HepG2 (cell line): ENCODE data around the gene NTSR2. TPM values are rescaled to one million over a fixed set of nuclear protein-coding genes. Genes with fewer than 3 reads are reported as not detected.

Experiments
- ATAC-seq: fragments of 200-7000 bp; cut with Tn5 transposase; 3 replicates; pipeline ENCODE4 v1.9.1; 2020; ENCODE audit warnings: mild to moderate bottlenecking, moderate library complexity
- BruUV-seq: library from RNA; stranded (reverse); fragments of 400-500 nt; replicated peaks from 2 replicates; lab custom pipeline; 2021; lab: Mats Ljungman, UMichigan
- CTCF ChIA-PET: fragments of 300-600 bp; formaldehyde crosslinking; extraction: SDS; loops from one replicate; lab custom pipeline; 2021; ENCODE audit warnings: low total read pairs, inconsistent platforms, low intra/inter-chr PET ratio; lab: Yijun Ruan, JAX
- POLR2A ChIA-PET: fragments of 350-600 bp; sonication (Branson Sonifier 250); formaldehyde crosslinking; loops from one replicate; lab custom pipeline; 2020; ENCODE audit warnings: antibody characterized with exemption, inconsistent platforms; lab: Yijun Ruan, JAX
- DNase-seq: peaks from one replicate; pipeline ENCODE4 v3.0.0-alpha.2; 2015; ENCODE audit warnings: low spot score
- FAIRE-seq: peaks from 3 replicates; lab custom pipeline; 2011; peaks lifted over from hg19 to GRCh38; lab: Jason Lieb, UNC
- H2AFZ ChIP-seq: one replicate; pipeline ENCODE4 v1.6.1; 2011; ENCODE audit warnings: low read length, inconsistent platforms
- H3K27ac ChIP-seq: fragments of 300-600 bp; 3 replicates; pipeline ENCODE4 v1.8.0; 2011; ENCODE audit warnings: mixed run types, mild to moderate bottlenecking, mixed read lengths, low read length, inconsistent platforms; ENCODE audit not compliant: insufficient read depth; ENCODE audit errors: extremely low read length
- H3K27me3 ChIP-seq, 2 experiments: fragments of 200-600 bp in 1 of 2; 2 replicates in 1 of 2; 3 replicates in 1 of 2; pipeline versions ENCODE4 v1.6.0 to v1.8.0; 2011; ENCODE audit warnings: low read length in 2 of 2, mild to moderate bottlenecking in 2 of 2, moderate library complexity in 2 of 2, inconsistent platforms in 1 of 2; ENCODE audit not compliant: insufficient read depth in 2 of 2, control insufficient read depth in 1 of 2
- H3K36me3 ChIP-seq, 2 experiments: fragments of 200-600 bp in 1 of 2; replicated peaks in 1 of 2; 2 replicates in 1 of 2; 3 replicates in 1 of 2; pipeline versions ENCODE4 v1.5.1 to v1.8.0; 2011; ENCODE audit warnings: low read length in 2 of 2, inconsistent platforms in 1 of 2; ENCODE audit not compliant: insufficient read depth in 2 of 2, control insufficient read depth in 1 of 2
- H3K4me1 ChIP-seq: 2 replicates; pipeline ENCODE4 v1.5.1; 2012; ENCODE audit warnings: low read length, inconsistent platforms; ENCODE audit not compliant: insufficient read depth
- H3K4me2 ChIP-seq: 2 replicates; pipeline ENCODE4 v1.6.0; 2011; ENCODE audit warnings: low read depth, low read length, inconsistent platforms
- H3K4me3 ChIP-seq, 3 experiments: fragments of 200-600 bp in 1 of 3; sonication (generic), shearing (Covaris generic) in 1 of 3; replicated peaks in 1 of 3; 2 replicates each; pipeline ENCODE4 v1.5.1; 2011 to 2016; ENCODE audit warnings: low read length in 3 of 3, inconsistent platforms in 2 of 3, low read depth in 2 of 3, mild to moderate bottlenecking in 2 of 3, control low read depth in 1 of 3, mixed read lengths in 1 of 3; ENCODE audit not compliant: insufficient read depth in 1 of 3
- H3K79me2 ChIP-seq: one replicate; pipeline ENCODE4 v1.6.1; 2011; ENCODE audit warnings: low read length, inconsistent platforms; ENCODE audit not compliant: insufficient read depth
- H3K9ac ChIP-seq: 2 replicates; pipeline ENCODE4 v1.6.0; 2011; ENCODE audit warnings: mild to moderate bottlenecking, low read depth, low read length, inconsistent platforms; ENCODE audit not compliant: insufficient read depth
- H3K9me3 ChIP-seq: 2 replicates; pipeline ENCODE4 v1.5.1; 2012; ENCODE audit warnings: mild to moderate bottlenecking, low read length
- H4K20me1 ChIP-seq: 2 replicates; pipeline ENCODE4 v1.6.0; 2011; ENCODE audit warnings: inconsistent platforms, mild to moderate bottlenecking, low read length, moderate library complexity; ENCODE audit not compliant: insufficient read depth
- HIVEP1 ChIP-seq: sonication (generic); formaldehyde crosslinking; IDR thresholded peaks from 2 replicates; pipeline ENCODE4 v1.4.0; 2020; ENCODE audit warnings: mild to moderate bottlenecking, missing genetic modification reagents
- HNF4G ChIP-seq, 2 experiments: sonication (generic) in 1 of 2; formaldehyde crosslinking in 1 of 2; IDR thresholded peaks; 2 replicates each; pipeline versions ENCODE4 v1.4.0 to v1.6.1; 2011 to 2020; ENCODE audit warnings: borderline replicate concordance in 2 of 2, low read depth in 2 of 2, mild to moderate bottlenecking in 2 of 2, low read length in 1 of 2, missing genetic modification reagents in 1 of 2, moderate library complexity in 1 of 2
- KLF6 ChIP-seq: IDR thresholded peaks from 2 replicates; pipeline ENCODE4 v1.8.0; 2016; ENCODE audit warnings: missing biosample characterization, missing genetic modification reagents
- PAWR ChIP-seq: sonication (generic); formaldehyde crosslinking; IDR thresholded peaks from 2 replicates; pipeline ENCODE4 v1.4.0; 2020; ENCODE audit warnings: missing genetic modification reagents, mild to moderate bottlenecking, borderline replicate concordance
- POLR2A ChIP-seq, 2 experiments: IDR thresholded peaks; 2 replicates each; pipeline ENCODE4 v1.6.1; 2011; ENCODE audit warnings: low read depth in 2 of 2, low read length in 2 of 2, mild to moderate bottlenecking in 1 of 2, moderate library complexity in 1 of 2; ENCODE audit not compliant: insufficient read depth in 1 of 2
- RBAK ChIP-seq: sonication (generic); formaldehyde crosslinking; IDR thresholded peaks from 2 replicates; pipeline ENCODE4 v1.5.1; 2020; ENCODE audit warnings: mild to moderate bottlenecking, missing genetic modification reagents
- TCF7L2 ChIP-seq: IDR thresholded peaks from 2 replicates; pipeline ENCODE4 v1.6.1; 2011; ENCODE audit warnings: mild to moderate bottlenecking, low read depth, low read length, moderate library complexity
- ZNF253 ChIP-seq: sonication (generic); formaldehyde crosslinking; IDR thresholded peaks from 2 replicates; pipeline ENCODE4 v1.8.0; 2022; ENCODE audit warnings: mild to moderate bottlenecking, missing genetic modification reagents, borderline replicate concordance
- ZNF460 ChIP-seq: sonication (generic); formaldehyde crosslinking; IDR thresholded peaks from 2 replicates; pipeline ENCODE4 v1.5.1; 2020; ENCODE audit warnings: missing genetic modification reagents, mild to moderate bottlenecking, borderline replicate concordance
- ZSCAN9 ChIP-seq: IDR thresholded peaks from 2 replicates; pipeline ENCODE4 v1.6.1; 2016; ENCODE audit warnings: borderline replicate concordance
- WGBS: methylation state at CpG from one replicate; pipeline ENCODE4 v1.1.6; 2017; ENCODE audit warnings: low lambda C conversion rate; 5-methylcytosine and 5-hydroxymethylcytosine counted together
- in situ Hi-C: cut with HindIII; loops from 2 replicates; pipeline ENCODE4 v1.10.0; 2017; ENCODE audit warnings: low pct_unique_long_range_greater_than_20kb; ENCODE audit not compliant: extremely low pct_ligation_motif_present
- intact Hi-C: fragments of 100-400 bp; cut with micrococcal nuclease; formaldehyde crosslinking; loops from one replicate; pipeline ENCODE4 v1.10.0; 2022; ENCODE audit not compliant: unreplicated experiment
- polyA plus RNA-seq, 8 experiments: library from polyadenylated mRNA; depleted of rRNA in 3 of 8; stranded (reverse) in 7 of 8; unstranded in 1 of 8; fragments of >200 nt; fragmentation: Illumina TruSeq in 4 of 8; extraction: Trizol in 4 of 8; gene quantifications; 2 replicates each; pipeline versions ENCODE4 v1.2.1 to v1.2.3, GENCODE V29; 2011 to 2016; ENCODE audit warnings: low read depth in 4 of 8, missing spikeins in 1 of 8, mixed read lengths in 1 of 8; ENCODE audit not compliant: insufficient read depth in 1 of 8
- total RNA-seq, 5 experiments: library from RNA; depleted of rRNA; stranded (reverse); fragments of >200 nt; fragmentation: Illumina TruSeq; extraction: Trizol; gene quantifications; 2 replicates each; pipeline ENCODE4 v1.2.3, GENCODE V29; 2016; ENCODE audit warnings: low read depth in 1 of 5
- TF ChIP-seq, protein P1 (sequence below), 2 experiments: IDR thresholded peaks; 2 replicates each; pipeline ENCODE4 v1.6.1; 2011 to 2012; ENCODE audit warnings: low read length in 2 of 2, borderline replicate concordance in 1 of 2, low read depth in 1 of 2, mild to moderate bottlenecking in 1 of 2, moderate library complexity in 1 of 2
- TF ChIP-seq, protein P2 (sequence below): IDR thresholded peaks from 2 replicates; pipeline ENCODE4 v1.6.1; 2016; ENCODE audit warnings: low read depth, missing genetic modification reagents, missing compliant biosample characterization

NTSR2 gene
- total and polyA plus RNA-seq, 2 of the 13 experiments (the other 11 are each of a cell fraction or from before 2014, with no cell fraction given), result not detected

DNA sequence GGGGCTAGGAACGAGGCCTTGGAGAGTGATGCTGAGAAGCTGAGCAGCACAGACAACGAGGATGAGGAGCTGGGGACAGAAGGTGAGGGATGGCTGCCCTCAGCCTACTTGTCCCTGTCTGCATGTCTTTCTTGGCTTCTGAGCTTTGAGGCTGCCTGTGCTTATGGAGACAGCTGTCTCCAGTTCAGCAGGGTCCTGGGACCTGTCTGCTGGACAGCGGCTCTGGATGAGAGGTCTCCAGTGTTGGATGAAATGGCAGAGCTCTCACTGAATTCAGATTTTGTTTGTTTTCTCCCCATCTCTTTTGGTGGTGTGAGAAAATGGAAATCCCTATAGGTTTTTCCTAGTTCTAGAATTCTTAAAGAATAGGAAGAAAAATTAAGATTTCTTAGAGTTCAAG, 54.8 kb downstream of the NTSR2 start:
- FAIRE-seq, result no peak
- no TSS peak for BruUV-seq
- H3K4me2 ChIP-seq, result no peak overlapping the region
- H3K9ac ChIP-seq, result no peak overlapping the region
- ATAC-seq, result no peak
- H3K36me3 ChIP-seq, result peaks cover 72 to 99% of the 10 kb centered on the region in 2 experiments
- no peaks in the 10 kb centered on the region for H3K27me3 ChIP-seq
- intact Hi-C loops, result no loop called here
- no peaks in the 10 kb centered on the region for H3K4me1 ChIP-seq
- no peak for DNase-seq
- no peaks in the 10 kb centered on the region; the same call in 1 of the 2 replicates for H4K20me1 ChIP-seq
- no peak overlapping the region for H2AFZ ChIP-seq
- ChIA-PET POLR2A (no interaction called here), CTCF (no interaction called here)
- no peak overlapping the region for H3K27ac ChIP-seq
- no peaks in the 10 kb centered on the region for H3K9me3 ChIP-seq
- H3K4me3 ChIP-seq, result no peak overlapping the region
- in situ Hi-C loops, result no loop called here
- WGBS, result 94% methylated on average over 3 of the region's 3 CpGs
- H3K79me2 ChIP-seq, result no peaks in the 10 kb centered on the region
- TF ChIP-seq ZNF460 (CRISPR knock-in tag), result no peak
- TF ChIP-seq ZNF253 (CRISPR knock-in tag), result no peak
- no peak for TF ChIP-seq KLF6 (CRISPR knock-in tag)
- TF ChIP-seq, protein P1, sequence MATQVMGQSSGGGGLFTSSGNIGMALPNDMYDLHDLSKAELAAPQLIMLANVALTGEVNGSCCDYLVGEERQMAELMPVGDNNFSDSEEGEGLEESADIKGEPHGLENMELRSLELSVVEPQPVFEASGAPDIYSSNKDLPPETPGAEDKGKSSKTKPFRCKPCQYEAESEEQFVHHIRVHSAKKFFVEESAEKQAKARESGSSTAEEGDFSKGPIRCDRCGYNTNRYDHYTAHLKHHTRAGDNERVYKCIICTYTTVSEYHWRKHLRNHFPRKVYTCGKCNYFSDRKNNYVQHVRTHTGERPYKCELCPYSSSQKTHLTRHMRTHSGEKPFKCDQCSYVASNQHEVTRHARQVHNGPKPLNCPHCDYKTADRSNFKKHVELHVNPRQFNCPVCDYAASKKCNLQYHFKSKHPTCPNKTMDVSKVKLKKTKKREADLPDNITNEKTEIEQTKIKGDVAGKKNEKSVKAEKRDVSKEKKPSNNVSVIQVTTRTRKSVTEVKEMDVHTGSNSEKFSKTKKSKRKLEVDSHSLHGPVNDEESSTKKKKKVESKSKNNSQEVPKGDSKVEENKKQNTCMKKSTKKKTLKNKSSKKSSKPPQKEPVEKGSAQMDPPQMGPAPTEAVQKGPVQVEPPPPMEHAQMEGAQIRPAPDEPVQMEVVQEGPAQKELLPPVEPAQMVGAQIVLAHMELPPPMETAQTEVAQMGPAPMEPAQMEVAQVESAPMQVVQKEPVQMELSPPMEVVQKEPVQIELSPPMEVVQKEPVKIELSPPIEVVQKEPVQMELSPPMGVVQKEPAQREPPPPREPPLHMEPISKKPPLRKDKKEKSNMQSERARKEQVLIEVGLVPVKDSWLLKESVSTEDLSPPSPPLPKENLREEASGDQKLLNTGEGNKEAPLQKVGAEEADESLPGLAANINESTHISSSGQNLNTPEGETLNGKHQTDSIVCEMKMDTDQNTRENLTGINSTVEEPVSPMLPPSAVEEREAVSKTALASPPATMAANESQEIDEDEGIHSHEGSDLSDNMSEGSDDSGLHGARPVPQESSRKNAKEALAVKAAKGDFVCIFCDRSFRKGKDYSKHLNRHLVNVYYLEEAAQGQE (IDR thresholded peaks at IDR 0.05; ENCODE audit: borderline replicate concordance in 1 of 2, low read depth in 1 of 2, low read length in 2 of 2), result 0 out of 4 replicates have a peak, but pooled peaks of 1 of the 2 experiments have one; percentile 5
- no peak for TF ChIP-seq RBAK
- 0 out of 4 replicates have a peak, but pooled peaks of 1 of the 2 experiments have one; percentile 1 for TF ChIP-seq POLR2A (IDR thresholded peaks at IDR 0.05; ENCODE audit: insufficient read depth in 1 of 2, low read depth in 2 of 2, low read length in 2 of 2)
- TF ChIP-seq TCF7L2, result no peak
- TF ChIP-seq HIVEP1 (CRISPR knock-in tag), result 0 out of 2 replicates have a peak, but pooled peaks have one; percentile 34
- TF ChIP-seq ZSCAN9 (CRISPR knock-in tag), result no peak
- no peak for TF ChIP-seq PAWR (CRISPR knock-in tag)
- no peak for TF ChIP-seq HNF4G (IDR thresholded peaks at IDR 0.05; ENCODE audit: borderline replicate concordance, low read depth, low read length)
- TF ChIP-seq HNF4G (CRISPR knock-in tag; IDR thresholded peaks at IDR 0.05; ENCODE audit: borderline replicate concordance, low read depth), result no peak
- TF ChIP-seq, protein P2, sequence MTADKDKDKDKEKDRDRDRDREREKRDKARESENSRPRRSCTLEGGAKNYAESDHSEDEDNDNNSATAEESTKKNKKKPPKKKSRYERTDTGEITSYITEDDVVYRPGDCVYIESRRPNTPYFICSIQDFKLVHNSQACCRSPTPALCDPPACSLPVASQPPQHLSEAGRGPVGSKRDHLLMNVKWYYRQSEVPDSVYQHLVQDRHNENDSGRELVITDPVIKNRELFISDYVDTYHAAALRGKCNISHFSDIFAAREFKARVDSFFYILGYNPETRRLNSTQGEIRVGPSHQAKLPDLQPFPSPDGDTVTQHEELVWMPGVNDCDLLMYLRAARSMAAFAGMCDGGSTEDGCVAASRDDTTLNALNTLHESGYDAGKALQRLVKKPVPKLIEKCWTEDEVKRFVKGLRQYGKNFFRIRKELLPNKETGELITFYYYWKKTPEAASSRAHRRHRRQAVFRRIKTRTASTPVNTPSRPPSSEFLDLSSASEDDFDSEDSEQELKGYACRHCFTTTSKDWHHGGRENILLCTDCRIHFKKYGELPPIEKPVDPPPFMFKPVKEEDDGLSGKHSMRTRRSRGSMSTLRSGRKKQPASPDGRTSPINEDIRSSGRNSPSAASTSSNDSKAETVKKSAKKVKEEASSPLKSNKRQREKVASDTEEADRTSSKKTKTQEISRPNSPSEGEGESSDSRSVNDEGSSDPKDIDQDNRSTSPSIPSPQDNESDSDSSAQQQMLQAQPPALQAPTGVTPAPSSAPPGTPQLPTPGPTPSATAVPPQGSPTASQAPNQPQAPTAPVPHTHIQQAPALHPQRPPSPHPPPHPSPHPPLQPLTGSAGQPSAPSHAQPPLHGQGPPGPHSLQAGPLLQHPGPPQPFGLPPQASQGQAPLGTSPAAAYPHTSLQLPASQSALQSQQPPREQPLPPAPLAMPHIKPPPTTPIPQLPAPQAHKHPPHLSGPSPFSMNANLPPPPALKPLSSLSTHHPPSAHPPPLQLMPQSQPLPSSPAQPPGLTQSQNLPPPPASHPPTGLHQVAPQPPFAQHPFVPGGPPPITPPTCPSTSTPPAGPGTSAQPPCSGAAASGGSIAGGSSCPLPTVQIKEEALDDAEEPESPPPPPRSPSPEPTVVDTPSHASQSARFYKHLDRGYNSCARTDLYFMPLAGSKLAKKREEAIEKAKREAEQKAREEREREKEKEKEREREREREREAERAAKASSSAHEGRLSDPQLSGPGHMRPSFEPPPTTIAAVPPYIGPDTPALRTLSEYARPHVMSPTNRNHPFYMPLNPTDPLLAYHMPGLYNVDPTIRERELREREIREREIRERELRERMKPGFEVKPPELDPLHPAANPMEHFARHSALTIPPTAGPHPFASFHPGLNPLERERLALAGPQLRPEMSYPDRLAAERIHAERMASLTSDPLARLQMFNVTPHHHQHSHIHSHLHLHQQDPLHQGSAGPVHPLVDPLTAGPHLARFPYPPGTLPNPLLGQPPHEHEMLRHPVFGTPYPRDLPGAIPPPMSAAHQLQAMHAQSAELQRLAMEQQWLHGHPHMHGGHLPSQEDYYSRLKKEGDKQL, result no peak
